Measurements from ENCODE around the gene CDC25B.

- TF ChIP-seq EZH2 (IDR thresholded peaks at IDR 0.05; ENCODE audit: insufficient read depth, poor library complexity, severe bottlenecking) (no peak), EZH2phosphoT487 (IDR thresholded peaks at IDR 0.05; ENCODE audit: insufficient read depth, low read depth) (no peak)
Measured at GRCh38 chr20:3823881-3824280, 27.8 kb downstream of the CDC25B start.
